Measurements from ENCODE around the gene PARP3.
"Not testable (repeated sequence)": the region's sequence is repeated elsewhere in the genome, so short reads cannot be mapped to it uniquely, and the experiment has no call there.

PARP3 gene

GRCh38 chr3:51986010-51986947 is 44.1 kb downstream of the PARP3 start:
- DNase-seq: no peak

- DNase-seq: no peak
These were observed 45.4 kb downstream of the PARP3 start for GRCh38 chr3:51987568-51987967.

- no peak for DNase-seq
These were observed 46.4 kb downstream of the PARP3 start for GRCh38 chr3:51988286-51989146.

GRCh38 chr3:51990501-51990971 is 48.4 kb downstream of the PARP3 start:
- not testable (repeated sequence) for DNase-seq

- DNase-seq: no peak
These were observed 50.0 kb downstream of the PARP3 start for GRCh38 chr3:51992017-51992682.

GRCh38 chr3:51993657-51994056 is 51.5 kb downstream of the PARP3 start:
- DNase-seq: not testable (repeated sequence)

GRCh38 chr3:51994530-51994929 is 52.4 kb downstream of the PARP3 start:
- no peak for DNase-seq

GRCh38 chr3:51995346-51996163 is 53.4 kb downstream of the PARP3 start, which contains the start of gene RPL29:
Gene RPL29, minus strand, starts transcription at chr3:51995895. Its CDS starts 434 bp downstream, at chr3:51995461.
- DNase-seq: peak; percentile 91

- no peak for DNase-seq
These were observed 55.0 kb downstream of the PARP3 start for GRCh38 chr3:51997172-51997571.

- DNase-seq: no peak
These were observed 55.9 kb downstream of the PARP3 start for GRCh38 chr3:51997935-51998596.
